KMS-11 (cell line): ENCODE measurements around the gene FHIT.

ENCODE experiments used
- H2AFZ ChIP-seq: fragments of 200-600 bp; sonication (generic); 2 replicates; pipeline ENCODE4 v1.6.1; 2016; ENCODE audit warnings: antibody characterized with exemption, mixed run types, low read depth
- H3K27ac ChIP-seq: fragments of 200-600 bp; sonication (generic); 2 replicates; pipeline ENCODE4 v1.6.1; 2016; ENCODE audit warnings: mild to moderate bottlenecking, mixed run types
- H3K27me3 ChIP-seq: fragments of 200-600 bp; sonication (generic); 2 replicates; pipeline ENCODE4 v1.6.1; 2017; ENCODE audit warnings: mild to moderate bottlenecking, low read depth, mixed run types, moderate library complexity; ENCODE audit not compliant: insufficient read depth
- H3K36me3 ChIP-seq: fragments of 200-600 bp; sonication (generic); 2 replicates; pipeline ENCODE4 v1.6.1; 2017; ENCODE audit warnings: mild to moderate bottlenecking, mixed run types; ENCODE audit not compliant: insufficient read depth
- H3K4me1 ChIP-seq: fragments of 200-600 bp; sonication (generic); 2 replicates; pipeline ENCODE4 v1.6.1; 2016; ENCODE audit warnings: mild to moderate bottlenecking, low read depth, mixed run types; ENCODE audit not compliant: poor library complexity, severe bottlenecking
- H3K4me2 ChIP-seq: fragments of 200-600 bp; sonication (generic); 2 replicates; pipeline ENCODE4 v1.7.0; 2016; ENCODE audit warnings: mild to moderate bottlenecking, mixed run types
- H3K4me3 ChIP-seq: fragments of 200-600 bp; sonication (generic); IDR thresholded peaks from 2 replicates; pipeline ENCODE4 v1.6.1; 2017; ENCODE audit warnings: low read depth, low read length, mixed read lengths; ENCODE audit not compliant: insufficient read depth
- H3K79me2 ChIP-seq: fragments of 200-600 bp; sonication (generic); 2 replicates; pipeline ENCODE4 v1.6.1; 2016; ENCODE audit warnings: low read depth, mixed run types; ENCODE audit not compliant: insufficient read depth
- H3K9ac ChIP-seq: fragments of 200-600 bp; sonication (generic); 2 replicates; pipeline ENCODE4 v1.6.1; 2016; ENCODE audit warnings: mild to moderate bottlenecking, mixed run types
- H4K20me1 ChIP-seq: fragments of 200-600 bp; sonication (generic); 2 replicates; pipeline ENCODE4 v1.6.1; 2016; ENCODE audit warnings: mild to moderate bottlenecking, mixed run types; ENCODE audit not compliant: insufficient read depth
- CTCF ChIP-seq: fragments of 200-600 bp; sonication (generic); conservative IDR thresholded peaks from 2 replicates; pipeline ENCODE4 v1.6.1; 2017; ENCODE audit warnings: low read depth, mild to moderate bottlenecking, antibody characterized with exemption, low read length, moderate library complexity, mixed read lengths

FHIT gene

DNA sequence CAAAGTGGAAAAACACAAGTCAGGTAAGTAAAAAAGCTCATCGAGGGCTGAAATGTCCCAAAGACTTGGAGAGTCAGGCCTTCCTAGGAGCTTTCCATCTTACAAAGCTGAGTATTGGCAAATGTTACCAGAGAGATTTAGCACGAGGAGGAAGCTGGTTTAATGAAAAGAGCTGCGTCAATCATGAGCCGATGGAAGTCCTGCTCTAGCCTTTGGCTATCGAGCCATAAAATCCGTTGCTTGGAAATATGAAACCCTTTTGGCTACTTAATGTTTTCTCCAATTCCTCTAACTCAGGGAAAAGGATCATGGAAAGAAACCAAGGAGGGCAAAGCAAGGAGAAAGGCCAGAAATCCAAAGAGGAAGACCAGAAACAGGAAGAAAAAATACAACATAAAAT, 1074.6 kb downstream of the FHIT start:
- Histone ChIP-seq H4K20me1 (no peaks in the 10 kb centered on the region), H3K9ac (no peak overlapping the region), H3K27ac (no peak overlapping the region), H3K4me3 (no peak overlapping the region), H3K27me3 (no peaks in the 10 kb centered on the region), H3K79me2 (no peaks in the 10 kb centered on the region), H3K4me2 (no peak overlapping the region), H3K4me1 (no peaks in the 10 kb centered on the region), H2AFZ (no peak overlapping the region), H3K36me3 (no peaks in the 10 kb centered on the region)
- no peak for TF ChIP-seq CTCF

- Histone ChIP-seq H2AFZ (no peak overlapping the region), H4K20me1 (no peaks in the 10 kb centered on the region), H3K4me3 (no peak overlapping the region), H3K9ac (no peak overlapping the region), H3K27ac (no peak overlapping the region), H3K27me3 (no peaks in the 10 kb centered on the region), H3K79me2 (no peaks in the 10 kb centered on the region), H3K4me1 (no peaks in the 10 kb centered on the region), H3K4me2 (no peak overlapping the region), H3K36me3 (no peaks in the 10 kb centered on the region)
- TF ChIP-seq CTCF, result no peak
Observed at GRCh38 chr3:60175680-60176079, 1075.6 kb downstream of the FHIT start.

DNA sequence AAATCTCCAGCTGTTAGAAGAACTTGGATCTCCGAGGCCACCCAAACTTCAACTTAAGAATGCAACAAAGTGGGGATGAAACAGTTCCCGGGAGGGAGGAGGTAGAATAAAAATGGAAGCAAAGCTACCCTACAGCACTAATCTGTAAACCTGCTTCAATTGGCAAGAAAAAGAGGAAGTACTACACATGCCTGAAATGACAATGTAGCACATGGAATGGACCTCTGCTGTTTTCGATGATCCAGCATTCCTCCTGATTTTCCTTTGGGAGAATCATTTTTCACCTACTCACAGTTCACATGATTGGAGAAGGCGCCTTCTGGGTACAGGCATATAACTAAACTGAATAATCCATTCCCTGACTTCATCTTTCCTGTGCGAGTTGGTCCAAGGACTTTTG, 1081.5 kb downstream of the FHIT start:
- no peak overlapping the region for H3K9ac ChIP-seq
- no peak overlapping the region for H3K4me2 ChIP-seq
- no peaks in the 10 kb centered on the region for H3K36me3 ChIP-seq
- H3K27me3 ChIP-seq, result no peaks in the 10 kb centered on the region
- H3K27ac ChIP-seq, result no peak overlapping the region
- H3K4me1 ChIP-seq, result no peaks in the 10 kb centered on the region
- no peak for TF ChIP-seq CTCF
- no peaks in the 10 kb centered on the region for H3K79me2 ChIP-seq
- H3K4me3 ChIP-seq, result no peak overlapping the region
- H2AFZ ChIP-seq, result no peak overlapping the region
- no peaks in the 10 kb centered on the region for H4K20me1 ChIP-seq

GRCh38 chr3:60167186-60167585, 1084.1 kb downstream of the FHIT start:
- no peaks in the 10 kb centered on the region for H3K27me3 ChIP-seq
- H3K27ac ChIP-seq, result no peak overlapping the region
- H3K36me3 ChIP-seq, result no peaks in the 10 kb centered on the region
- H3K4me2 ChIP-seq, result no peak overlapping the region
- no peak overlapping the region for H3K9ac ChIP-seq
- H4K20me1 ChIP-seq, result no peaks in the 10 kb centered on the region
- no peak for TF ChIP-seq CTCF
- H3K4me3 ChIP-seq, result no peak overlapping the region
- H3K79me2 ChIP-seq, result no peaks in the 10 kb centered on the region
- H3K4me1 ChIP-seq, result no peaks in the 10 kb centered on the region
- no peak overlapping the region for H2AFZ ChIP-seq
